Panc1 (cell line): Measurements from ENCODE around the gene MTM1.

Experiments
- POLR2AphosphoS5 ChIP-seq: IDR thresholded peaks from 2 replicates; pipeline ENCODE4 v1.6.1; 2012; ENCODE audit warnings: mild to moderate bottlenecking, low read depth, low read length, moderate library complexity
- TF ChIP-seq, protein P1 (sequence below), 2 experiments: IDR thresholded peaks; 2 replicates each; pipeline ENCODE4 v1.6.1; 2011 to 2012; ENCODE audit warnings: low read depth in 2 of 2, control low read depth in 1 of 2, low read length in 1 of 2, mild to moderate bottlenecking in 1 of 2, moderate library complexity in 1 of 2; ENCODE audit not compliant: insufficient read depth in 1 of 2
- TF ChIP-seq, protein P2 (sequence below): fragments of 450-650 bp; IDR thresholded peaks from 2 replicates; pipeline ENCODE4 v1.5.1; 2017; ENCODE audit warnings: mild to moderate bottlenecking

DNA sequence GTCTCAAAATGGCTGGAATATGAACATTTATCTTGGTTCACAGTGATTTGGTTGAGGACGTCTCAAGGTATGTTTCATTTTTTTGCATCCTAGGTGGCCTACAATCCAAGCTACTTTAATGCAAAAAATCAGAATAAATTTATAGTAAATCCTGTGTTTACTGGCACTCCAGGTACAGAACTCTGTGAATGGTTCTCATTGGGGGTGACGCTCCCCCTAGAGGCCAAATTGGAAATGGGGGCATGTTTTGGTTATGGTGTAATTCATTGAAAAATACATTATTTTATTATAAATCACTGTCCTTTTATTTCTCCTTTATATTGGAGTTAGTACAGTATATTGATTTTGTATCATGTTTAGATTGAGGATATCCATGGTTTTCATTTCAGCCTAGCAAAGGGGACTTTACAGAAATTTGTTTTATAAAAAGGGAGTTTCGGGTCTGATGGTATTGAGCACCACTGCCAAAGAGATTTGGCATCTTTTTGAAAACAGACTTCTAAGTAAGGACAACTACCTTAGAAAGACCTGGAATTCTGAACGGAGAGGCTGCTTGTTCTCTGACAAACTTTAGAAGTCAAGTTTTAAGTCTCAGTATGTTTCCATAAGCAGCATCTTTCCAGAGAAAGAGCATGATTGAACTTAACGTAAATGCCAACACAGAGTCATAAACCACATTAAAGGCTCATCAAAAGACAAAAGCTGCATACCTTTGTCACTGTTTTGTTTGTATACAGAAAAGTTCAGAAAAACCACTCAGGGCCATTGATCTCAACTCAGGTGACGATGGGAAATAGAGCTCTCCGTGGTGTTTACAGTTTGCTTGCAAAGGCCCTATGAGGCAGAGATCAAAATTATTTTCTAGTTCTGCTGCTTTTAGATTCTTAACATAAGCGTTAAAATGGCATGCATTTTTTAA, 19.4 kb downstream of the MTM1 start:
- no peak for TF ChIP-seq POLR2AphosphoS5
- TF ChIP-seq, protein P1, sequence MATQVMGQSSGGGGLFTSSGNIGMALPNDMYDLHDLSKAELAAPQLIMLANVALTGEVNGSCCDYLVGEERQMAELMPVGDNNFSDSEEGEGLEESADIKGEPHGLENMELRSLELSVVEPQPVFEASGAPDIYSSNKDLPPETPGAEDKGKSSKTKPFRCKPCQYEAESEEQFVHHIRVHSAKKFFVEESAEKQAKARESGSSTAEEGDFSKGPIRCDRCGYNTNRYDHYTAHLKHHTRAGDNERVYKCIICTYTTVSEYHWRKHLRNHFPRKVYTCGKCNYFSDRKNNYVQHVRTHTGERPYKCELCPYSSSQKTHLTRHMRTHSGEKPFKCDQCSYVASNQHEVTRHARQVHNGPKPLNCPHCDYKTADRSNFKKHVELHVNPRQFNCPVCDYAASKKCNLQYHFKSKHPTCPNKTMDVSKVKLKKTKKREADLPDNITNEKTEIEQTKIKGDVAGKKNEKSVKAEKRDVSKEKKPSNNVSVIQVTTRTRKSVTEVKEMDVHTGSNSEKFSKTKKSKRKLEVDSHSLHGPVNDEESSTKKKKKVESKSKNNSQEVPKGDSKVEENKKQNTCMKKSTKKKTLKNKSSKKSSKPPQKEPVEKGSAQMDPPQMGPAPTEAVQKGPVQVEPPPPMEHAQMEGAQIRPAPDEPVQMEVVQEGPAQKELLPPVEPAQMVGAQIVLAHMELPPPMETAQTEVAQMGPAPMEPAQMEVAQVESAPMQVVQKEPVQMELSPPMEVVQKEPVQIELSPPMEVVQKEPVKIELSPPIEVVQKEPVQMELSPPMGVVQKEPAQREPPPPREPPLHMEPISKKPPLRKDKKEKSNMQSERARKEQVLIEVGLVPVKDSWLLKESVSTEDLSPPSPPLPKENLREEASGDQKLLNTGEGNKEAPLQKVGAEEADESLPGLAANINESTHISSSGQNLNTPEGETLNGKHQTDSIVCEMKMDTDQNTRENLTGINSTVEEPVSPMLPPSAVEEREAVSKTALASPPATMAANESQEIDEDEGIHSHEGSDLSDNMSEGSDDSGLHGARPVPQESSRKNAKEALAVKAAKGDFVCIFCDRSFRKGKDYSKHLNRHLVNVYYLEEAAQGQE (IDR thresholded peaks at IDR 0.05; ENCODE audit: insufficient read depth in 1 of 2, low read depth in 2 of 2, low read length in 1 of 2): no peak
- TF ChIP-seq, protein P2, sequence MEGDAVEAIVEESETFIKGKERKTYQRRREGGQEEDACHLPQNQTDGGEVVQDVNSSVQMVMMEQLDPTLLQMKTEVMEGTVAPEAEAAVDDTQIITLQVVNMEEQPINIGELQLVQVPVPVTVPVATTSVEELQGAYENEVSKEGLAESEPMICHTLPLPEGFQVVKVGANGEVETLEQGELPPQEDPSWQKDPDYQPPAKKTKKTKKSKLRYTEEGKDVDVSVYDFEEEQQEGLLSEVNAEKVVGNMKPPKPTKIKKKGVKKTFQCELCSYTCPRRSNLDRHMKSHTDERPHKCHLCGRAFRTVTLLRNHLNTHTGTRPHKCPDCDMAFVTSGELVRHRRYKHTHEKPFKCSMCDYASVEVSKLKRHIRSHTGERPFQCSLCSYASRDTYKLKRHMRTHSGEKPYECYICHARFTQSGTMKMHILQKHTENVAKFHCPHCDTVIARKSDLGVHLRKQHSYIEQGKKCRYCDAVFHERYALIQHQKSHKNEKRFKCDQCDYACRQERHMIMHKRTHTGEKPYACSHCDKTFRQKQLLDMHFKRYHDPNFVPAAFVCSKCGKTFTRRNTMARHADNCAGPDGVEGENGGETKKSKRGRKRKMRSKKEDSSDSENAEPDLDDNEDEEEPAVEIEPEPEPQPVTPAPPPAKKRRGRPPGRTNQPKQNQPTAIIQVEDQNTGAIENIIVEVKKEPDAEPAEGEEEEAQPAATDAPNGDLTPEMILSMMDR: peak; percentile 80
